ENCODE results near the gene KSR2. TPM values are rescaled to one million over a fixed set of nuclear protein-coding genes. Genes with fewer than 3 reads are reported as not detected.

Gene KSR2
- total and polyA plus RNA-seq, 4 donors: 0.09 to 1.8 (median 0.37) TPM

DNA sequence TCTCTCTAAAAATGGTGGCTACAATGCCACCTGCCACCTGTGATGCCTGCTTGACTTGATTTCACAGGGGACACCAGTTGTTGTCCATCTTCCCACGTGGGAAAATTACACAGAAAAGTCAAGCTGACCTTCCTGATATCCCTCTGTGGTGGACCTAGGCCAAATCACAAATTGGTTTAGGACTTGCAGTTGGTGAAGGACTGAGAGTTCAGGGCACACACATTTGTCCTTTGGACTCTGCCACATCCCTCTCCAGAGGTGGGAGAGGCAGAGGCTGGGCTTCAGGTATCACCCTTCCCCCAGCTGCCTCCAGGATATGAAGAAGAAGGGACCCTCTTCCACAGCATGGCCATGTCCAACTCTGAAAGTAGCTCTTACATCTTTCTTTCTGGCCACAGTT, 551.8 kb downstream of the KSR2 start:
- 47 to 69% methylated on average over 1 of the region's 1 CpG for WGBS, 2 donors

DNA sequence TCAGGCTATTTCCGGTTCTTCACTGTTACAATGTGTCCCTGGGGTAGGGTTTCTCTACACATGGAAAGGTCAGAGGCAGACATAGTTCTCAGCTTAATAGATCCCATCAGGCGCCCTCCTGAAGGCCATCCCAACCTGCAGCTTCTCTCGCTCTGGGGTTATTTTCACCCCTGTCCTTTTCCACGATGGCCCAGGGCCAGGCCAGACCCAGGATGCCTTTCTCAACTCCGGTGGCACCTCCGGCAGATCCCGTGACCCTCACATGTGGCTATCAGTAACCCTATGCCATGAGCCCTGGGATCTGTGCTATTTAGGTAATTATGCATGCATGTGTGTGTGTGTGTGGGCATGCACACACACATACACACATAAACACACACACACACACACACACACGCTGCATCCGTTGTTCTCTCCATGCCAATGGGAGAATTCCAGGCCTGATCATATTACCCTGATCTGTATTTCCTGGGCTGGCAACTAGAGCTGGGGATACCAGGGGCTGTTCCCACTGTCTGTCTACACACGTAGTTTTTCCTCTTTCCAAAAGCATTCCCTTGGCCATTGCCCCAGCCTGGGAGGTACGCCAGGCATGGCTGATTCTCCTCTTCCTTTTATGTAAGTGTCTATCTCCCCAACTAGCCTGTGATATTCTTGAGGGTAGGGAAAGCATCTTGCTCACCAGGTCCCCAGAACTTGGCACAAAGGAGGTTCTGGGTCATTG, 556.2 kb downstream of the KSR2 start:
- Histone ChIP-seq H3K9ac (ENCODE audit: insufficient read depth in 1 of 2, low read length in 2 of 2) (no peak overlapping the region), H3K9me3 (ENCODE audit: control insufficient read depth in 4 of 4, insufficient read depth in 3 of 4, low read length in 3 of 4) (no peaks in the 10 kb centered on the region), H3K4me3 (no peak overlapping the region), H3K27me3 (ENCODE audit: control insufficient read depth in 3 of 3, insufficient read depth in 3 of 3, low read length in 2 of 3) (no peaks in the 10 kb centered on the region), H3K36me3 (ENCODE audit: control insufficient read depth in 4 of 4, insufficient read depth in 4 of 4, low read length in 4 of 4) (no peaks in the 10 kb centered on the region), H3K4me1 (ENCODE audit: control insufficient read depth in 5 of 5, insufficient read depth in 5 of 5, low read length in 5 of 5) (peaks cover 0 to 11% (median 6%) of the 10 kb centered on the region in 5 donors), H3K27ac (ENCODE audit: low read depth in 1 of 2, low read length in 1 of 2) (no peak overlapping the region)
- DNase-seq (no peak), ATAC-seq (ENCODE audit: insufficient read depth, low FRiP score) (no peak)
- TF ChIP-seq, protein P1, sequence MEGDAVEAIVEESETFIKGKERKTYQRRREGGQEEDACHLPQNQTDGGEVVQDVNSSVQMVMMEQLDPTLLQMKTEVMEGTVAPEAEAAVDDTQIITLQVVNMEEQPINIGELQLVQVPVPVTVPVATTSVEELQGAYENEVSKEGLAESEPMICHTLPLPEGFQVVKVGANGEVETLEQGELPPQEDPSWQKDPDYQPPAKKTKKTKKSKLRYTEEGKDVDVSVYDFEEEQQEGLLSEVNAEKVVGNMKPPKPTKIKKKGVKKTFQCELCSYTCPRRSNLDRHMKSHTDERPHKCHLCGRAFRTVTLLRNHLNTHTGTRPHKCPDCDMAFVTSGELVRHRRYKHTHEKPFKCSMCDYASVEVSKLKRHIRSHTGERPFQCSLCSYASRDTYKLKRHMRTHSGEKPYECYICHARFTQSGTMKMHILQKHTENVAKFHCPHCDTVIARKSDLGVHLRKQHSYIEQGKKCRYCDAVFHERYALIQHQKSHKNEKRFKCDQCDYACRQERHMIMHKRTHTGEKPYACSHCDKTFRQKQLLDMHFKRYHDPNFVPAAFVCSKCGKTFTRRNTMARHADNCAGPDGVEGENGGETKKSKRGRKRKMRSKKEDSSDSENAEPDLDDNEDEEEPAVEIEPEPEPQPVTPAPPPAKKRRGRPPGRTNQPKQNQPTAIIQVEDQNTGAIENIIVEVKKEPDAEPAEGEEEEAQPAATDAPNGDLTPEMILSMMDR (IDR thresholded peaks at IDR 0.05; ENCODE audit: control extremely low read depth, extremely low read depth): no peak
- 77 to 84% methylated on average over 11 of the region's 11 CpGs for whole genome bisulfite sequencing, 2 donors

More for the DNA sequence above, 551.8 kb downstream of the KSR2 start:
- H3K27me3 ChIP-seq (ENCODE audit: control insufficient read depth in 3 of 3, insufficient read depth in 3 of 3, low read length in 2 of 3): no peaks in the 10 kb centered on the region
- H3K9ac ChIP-seq (ENCODE audit: insufficient read depth in 1 of 2, low read length in 2 of 2): no peak overlapping the region
- DNase-seq (no peak), ATAC-seq (ENCODE audit: insufficient read depth, low FRiP score) (no peak)
- H3K4me3 ChIP-seq: no peak overlapping the region
- peaks cover 0 to 2% (median 0%) of the 10 kb centered on the region in 5 donors for H3K4me1 ChIP-seq (ENCODE audit: control insufficient read depth in 5 of 5, insufficient read depth in 5 of 5, low read length in 5 of 5)
- H3K36me3 ChIP-seq (ENCODE audit: control insufficient read depth in 4 of 4, insufficient read depth in 4 of 4, low read length in 4 of 4): no peaks in the 10 kb centered on the region
- H3K9me3 ChIP-seq (ENCODE audit: control insufficient read depth in 4 of 4, insufficient read depth in 3 of 4, low read length in 3 of 4): peaks cover 0 to 2% (median 0%) of the 10 kb centered on the region in 4 donors
- H3K27ac ChIP-seq (ENCODE audit: low read depth in 1 of 2, low read length in 1 of 2): no peak overlapping the region
- TF ChIP-seq, protein P1 (IDR thresholded peaks at IDR 0.05; ENCODE audit: control extremely low read depth, extremely low read depth): no peak

DNA sequence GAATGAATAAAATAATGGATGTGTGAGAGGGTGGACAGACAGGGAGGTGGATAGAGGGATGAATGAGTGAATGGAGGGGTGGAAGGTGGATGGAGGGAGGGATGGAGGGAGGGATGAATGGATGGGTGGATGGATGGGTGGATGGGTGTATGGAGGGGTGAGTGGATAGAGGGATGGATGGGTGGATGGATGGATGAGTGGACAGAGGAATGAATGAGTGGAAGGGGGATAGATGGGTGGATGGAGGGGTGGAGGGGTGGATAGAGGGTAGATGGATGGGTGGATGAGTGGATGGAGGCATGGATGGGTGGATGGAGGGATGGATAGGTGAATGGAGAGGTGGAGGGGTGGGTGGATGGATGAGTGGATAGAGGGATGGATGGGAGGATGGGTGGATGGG, 559.5 kb downstream of the KSR2 start:
- TF ChIP-seq, protein P1 (IDR thresholded peaks at IDR 0.05; ENCODE audit: control extremely low read depth, extremely low read depth): no peak
- Histone ChIP-seq H3K36me3 (ENCODE audit: control insufficient read depth in 4 of 4, insufficient read depth in 4 of 4, low read length in 4 of 4) (no peaks in the 10 kb centered on the region), H3K9ac (ENCODE audit: insufficient read depth in 1 of 2, low read length in 2 of 2) (no peak overlapping the region), H3K9me3 (ENCODE audit: control insufficient read depth in 4 of 4, insufficient read depth in 3 of 4, low read length in 3 of 4) (peaks cover 0 to 1% (median 0%) of the 10 kb centered on the region in 4 donors), H3K4me1 (ENCODE audit: control insufficient read depth in 5 of 5, insufficient read depth in 5 of 5, low read length in 5 of 5) (peaks cover 0 to 12% (median 6%) of the 10 kb centered on the region in 5 donors), H3K27me3 (ENCODE audit: control insufficient read depth in 3 of 3, insufficient read depth in 3 of 3, low read length in 2 of 3) (no peaks in the 10 kb centered on the region), H3K27ac (ENCODE audit: low read depth in 1 of 2, low read length in 1 of 2) (no peak overlapping the region), H3K4me3 (no peak overlapping the region)
- DNase-seq: no peak
- ATAC-seq (ENCODE audit: insufficient read depth, low FRiP score): no peak
